Endothelial cell of umbilical vein (primary cell): Measurements from ENCODE around the gene TARM1.

ENCODE experiments used
- EZH2 ChIP-seq: IDR thresholded peaks from 2 replicates; pipeline ENCODE4 v1.6.1; 2012; ENCODE audit warnings: borderline replicate concordance, low read depth, mild to moderate bottlenecking, moderate library complexity, low read length, inconsistent platforms; ENCODE audit not compliant: severe bottlenecking
- FOS ChIP-seq: IDR thresholded peaks from 2 replicates; pipeline ENCODE4 v1.6.1; 2011; ENCODE audit warnings: mild to moderate bottlenecking, low read length, moderate library complexity, borderline replicate concordance; ENCODE audit not compliant: insufficient read depth
- JUN ChIP-seq: IDR thresholded peaks from 2 replicates; pipeline ENCODE4 v1.6.1; 2011; ENCODE audit warnings: borderline replicate concordance, low read depth; ENCODE audit not compliant: insufficient read length, insufficient read depth
- MYC ChIP-seq: IDR thresholded peaks from one replicate; pipeline ENCODE4 v1.6.1; 2011; ENCODE audit warnings: mild to moderate bottlenecking, low read depth, low read length
- POLR2A ChIP-seq: IDR thresholded peaks from 2 replicates; pipeline ENCODE4 v1.6.1; 2012; ENCODE audit warnings: low read depth, mild to moderate bottlenecking, control low read depth, low read length
- POLR2AphosphoS5 ChIP-seq: IDR thresholded peaks from 2 replicates; pipeline ENCODE4 v1.6.1; 2012; ENCODE audit warnings: low read depth, mild to moderate bottlenecking, control low read depth, low read length, moderate library complexity; ENCODE audit not compliant: insufficient read depth
- TF ChIP-seq, protein P1 (sequence below), 2 donors: IDR thresholded peaks; 1 replicate in 1 of 2; 2 replicates in 1 of 2; pipeline ENCODE4 v1.5.1; 2011; ENCODE audit warnings: low read length in 2 of 2, mild to moderate bottlenecking in 2 of 2, moderate library complexity in 2 of 2, control low read depth in 1 of 2, inconsistent platforms in 1 of 2, low read depth in 1 of 2; ENCODE audit not compliant: insufficient read depth in 1 of 2; ENCODE audit errors: extremely low read depth in 1 of 2
- TF ChIP-seq, protein P2 (sequence below): IDR thresholded peaks from 2 replicates; pipeline ENCODE4 v1.6.1; 2011; ENCODE audit not compliant: insufficient read depth, insufficient read length

DNA sequence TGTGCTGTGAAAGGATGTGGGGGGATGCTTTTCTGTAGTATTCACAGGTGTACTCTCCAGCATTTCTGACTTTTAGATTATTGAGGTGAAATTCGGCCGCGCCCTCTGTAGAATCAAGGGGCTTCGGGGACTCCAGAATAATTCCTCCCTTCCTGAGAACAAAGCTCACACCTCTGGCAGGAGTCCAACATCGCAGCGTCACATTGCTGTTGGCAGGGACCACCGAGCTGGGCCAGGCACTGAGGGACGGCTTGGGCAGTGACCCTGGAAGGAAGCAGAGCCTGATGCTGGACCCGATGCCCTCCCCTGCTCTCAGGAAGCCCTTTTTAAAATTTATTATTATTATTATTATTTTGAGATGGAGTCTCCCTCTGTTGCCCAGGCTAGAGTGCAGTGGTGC lies 6.3 kb downstream of the TARM1 start:
- TF ChIP-seq EZH2 (no peak), POLR2A (no peak), POLR2AphosphoS5 (no peak), FOS (no peak), MYC (no peak), JUN (no peak)
- TF ChIP-seq, protein P1, sequence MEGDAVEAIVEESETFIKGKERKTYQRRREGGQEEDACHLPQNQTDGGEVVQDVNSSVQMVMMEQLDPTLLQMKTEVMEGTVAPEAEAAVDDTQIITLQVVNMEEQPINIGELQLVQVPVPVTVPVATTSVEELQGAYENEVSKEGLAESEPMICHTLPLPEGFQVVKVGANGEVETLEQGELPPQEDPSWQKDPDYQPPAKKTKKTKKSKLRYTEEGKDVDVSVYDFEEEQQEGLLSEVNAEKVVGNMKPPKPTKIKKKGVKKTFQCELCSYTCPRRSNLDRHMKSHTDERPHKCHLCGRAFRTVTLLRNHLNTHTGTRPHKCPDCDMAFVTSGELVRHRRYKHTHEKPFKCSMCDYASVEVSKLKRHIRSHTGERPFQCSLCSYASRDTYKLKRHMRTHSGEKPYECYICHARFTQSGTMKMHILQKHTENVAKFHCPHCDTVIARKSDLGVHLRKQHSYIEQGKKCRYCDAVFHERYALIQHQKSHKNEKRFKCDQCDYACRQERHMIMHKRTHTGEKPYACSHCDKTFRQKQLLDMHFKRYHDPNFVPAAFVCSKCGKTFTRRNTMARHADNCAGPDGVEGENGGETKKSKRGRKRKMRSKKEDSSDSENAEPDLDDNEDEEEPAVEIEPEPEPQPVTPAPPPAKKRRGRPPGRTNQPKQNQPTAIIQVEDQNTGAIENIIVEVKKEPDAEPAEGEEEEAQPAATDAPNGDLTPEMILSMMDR (IDR thresholded peaks at IDR 0.05; ENCODE audit: extremely low read depth in 1 of 2, insufficient read depth in 1 of 2, low read depth in 1 of 2, low read length in 2 of 2), result no peak
- TF ChIP-seq, protein P2, sequence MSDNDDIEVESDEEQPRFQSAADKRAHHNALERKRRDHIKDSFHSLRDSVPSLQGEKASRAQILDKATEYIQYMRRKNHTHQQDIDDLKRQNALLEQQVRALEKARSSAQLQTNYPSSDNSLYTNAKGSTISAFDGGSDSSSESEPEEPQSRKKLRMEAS, result no peak
